ENCODE data around the gene CDHR2.

Gene CDHR2

GRCh38 chr5:176531902-176532493 is 17.1 kb upstream of the CDHR2 start:
- ChIA-PET CTCF (interaction anchor here (0.6 kb wide), 1 partner anchor 133 kb away, joined by 4 read pairs; no protein-coding TSS in a partner anchor), POLR2A (ENCODE audit: low non-redundant PET) (interaction anchor here (0.5 kb wide), 1 partner anchor 71 kb away, joined by 6 read pairs; no protein-coding TSS in a partner anchor)
- H3K27ac ChIP-seq = peak overlapping the region; percentile 96
- no peak for TF ChIP-seq CTCF (conservative IDR thresholded peaks at IDR 0.05; ENCODE audit: low read depth)
- DNase-seq (ENCODE audit: low spot score) = no peak

- no peak for TF ChIP-seq CTCF (conservative IDR thresholded peaks at IDR 0.05; ENCODE audit: low read depth)
- H3K27ac ChIP-seq = peak overlapping the region; percentile 96
- no peak for DNase-seq (ENCODE audit: low spot score)
- POLR2A ChIA-PET (ENCODE audit: low non-redundant PET) = no interaction called here
- CTCF ChIA-PET = interaction anchor here (0.6 kb wide), 1 partner anchor 134 kb away, joined by 4 read pairs; no protein-coding TSS in a partner anchor
Measured at GRCh38 chr5:176532795-176533194, 16.3 kb upstream of the CDHR2 start.

GRCh38 chr5:176533390-176533789 is 15.8 kb upstream of the CDHR2 start:
- H3K27ac ChIP-seq = peak overlapping the region; percentile 96
- ChIA-PET CTCF (no interaction called here), POLR2A (ENCODE audit: low non-redundant PET) (no interaction called here)
- TF ChIP-seq CTCF (conservative IDR thresholded peaks at IDR 0.05; ENCODE audit: low read depth) = no peak
- no peak for DNase-seq (ENCODE audit: low spot score)

- peak overlapping the region; percentile 96 for H3K27ac ChIP-seq
- peak; percentile 53 for DNase-seq (ENCODE audit: low spot score)
- ChIA-PET POLR2A (ENCODE audit: low non-redundant PET) (no interaction called here), CTCF (interaction anchor here (0.6 kb wide), 1 partner anchor 19 kb away, joined by 3 read pairs; no protein-coding TSS in a partner anchor)
- no peak for TF ChIP-seq CTCF (conservative IDR thresholded peaks at IDR 0.05; ENCODE audit: low read depth)
Measured at GRCh38 chr5:176533894-176534611, 15.1 kb upstream of the CDHR2 start.

- ChIA-PET POLR2A (ENCODE audit: low non-redundant PET) (interaction anchor here (0.7 kb wide), 1 partner anchor 600 kb away, joined by 3 read pairs; no protein-coding TSS in a partner anchor), CTCF (interaction anchor here (0.6 to 1.3 kb wide), 3 partner anchors 18 to 80 kb away, joined by 3 read pairs; no protein-coding TSS in a partner anchor)
- no peak for DNase-seq (ENCODE audit: low spot score)
- peak overlapping the region; percentile 96 for H3K27ac ChIP-seq
- TF ChIP-seq CTCF (conservative IDR thresholded peaks at IDR 0.05; ENCODE audit: low read depth) = no peak
Measured at GRCh38 chr5:176534640-176535039, 14.5 kb upstream of the CDHR2 start.

- DNase-seq (ENCODE audit: low spot score) = no peak
- TF ChIP-seq CTCF (conservative IDR thresholded peaks at IDR 0.05; ENCODE audit: low read depth) = no peak
- peak overlapping the region; percentile 96 for H3K27ac ChIP-seq
- ChIA-PET CTCF (interaction anchor here (0.5 to 1.3 kb wide), 4 partner anchors 29 to 118 kb away, joined by 3 to 4 read pairs (median 3); no protein-coding TSS in a partner anchor), POLR2A (ENCODE audit: low non-redundant PET) (interaction anchor here (0.7 kb wide), 2 partner anchors 14 to 599 kb away, joined by 3 to 4 read pairs; partner anchors contain the start of gene CDHR2)
Measured at GRCh38 chr5:176535101-176535663, 14.0 kb upstream of the CDHR2 start.

Measured in RWPE1 (cell line).